ENCODE results near the gene WNT9B. TPM values are rescaled to one million over a fixed set of nuclear protein-coding genes. Genes with fewer than 3 reads are reported as not detected.

The WNT9B gene
- total RNA-seq, 1 experiment from 2014 or later, result not detected

DNA sequence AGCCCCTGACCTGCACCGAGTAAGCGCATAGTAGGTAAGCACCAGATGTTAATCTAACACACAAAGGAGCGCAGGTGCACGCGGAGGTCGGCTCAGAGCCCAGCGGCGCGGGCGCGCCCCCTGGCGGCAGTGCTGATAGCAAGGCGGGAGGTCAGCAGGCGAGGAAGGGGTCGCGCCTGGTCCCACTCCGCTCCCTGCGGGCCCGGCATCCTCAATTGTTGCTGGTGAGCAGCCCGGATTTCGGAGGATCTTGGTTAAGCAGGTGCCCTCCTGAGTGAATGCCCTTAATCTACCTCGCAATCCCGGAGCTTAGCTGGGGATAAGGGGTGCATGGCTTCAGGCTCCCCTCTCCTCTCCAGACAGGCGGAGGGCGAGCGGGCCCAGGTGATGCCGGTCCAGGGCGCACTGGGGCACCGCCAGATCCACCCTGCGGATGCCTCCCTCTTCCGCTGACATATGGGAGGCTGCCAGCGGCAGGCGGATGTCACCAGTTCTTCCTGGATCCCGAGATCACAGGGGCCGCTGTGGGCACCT lies 28.9 kb upstream of the WNT9B start:
- H3K4me3 ChIP-seq (ENCODE audit: low read depth, low read length), result no peak overlapping the region
- intact Hi-C loops (cut with micrococcal nuclease; ENCODE audit: unreplicated experiment), result no loop called here
- Mint-ChIP-seq H3K27ac (ENCODE audit: unreplicated experiment) (no peak overlapping the region), H3K27me3 (ENCODE audit: insufficient read depth, unreplicated experiment) (no peaks in the 10 kb centered on the region), H3K9me3 (ENCODE audit: unreplicated experiment) (no peaks in the 10 kb centered on the region), H3K4me3 (ENCODE audit: unreplicated experiment) (no peak overlapping the region), H3K36me3 (ENCODE audit: insufficient read depth, unreplicated experiment) (no peaks in the 10 kb centered on the region), H3K4me1 (ENCODE audit: low read depth, unreplicated experiment) (no peaks in the 10 kb centered on the region)
- peak in 1 of 2 experiments; percentile 50 for DNase-seq
- no peaks in the 10 kb centered on the region for H3K9me3 ChIP-seq
- ChIA-PET CTCF (no interaction called here), POLR2A (no interaction called here)
- peaks cover 8% of the 10 kb centered on the region; the same call in 1 of the 2 replicates for H3K4me1 ChIP-seq
- TF ChIP-seq, protein P1, sequence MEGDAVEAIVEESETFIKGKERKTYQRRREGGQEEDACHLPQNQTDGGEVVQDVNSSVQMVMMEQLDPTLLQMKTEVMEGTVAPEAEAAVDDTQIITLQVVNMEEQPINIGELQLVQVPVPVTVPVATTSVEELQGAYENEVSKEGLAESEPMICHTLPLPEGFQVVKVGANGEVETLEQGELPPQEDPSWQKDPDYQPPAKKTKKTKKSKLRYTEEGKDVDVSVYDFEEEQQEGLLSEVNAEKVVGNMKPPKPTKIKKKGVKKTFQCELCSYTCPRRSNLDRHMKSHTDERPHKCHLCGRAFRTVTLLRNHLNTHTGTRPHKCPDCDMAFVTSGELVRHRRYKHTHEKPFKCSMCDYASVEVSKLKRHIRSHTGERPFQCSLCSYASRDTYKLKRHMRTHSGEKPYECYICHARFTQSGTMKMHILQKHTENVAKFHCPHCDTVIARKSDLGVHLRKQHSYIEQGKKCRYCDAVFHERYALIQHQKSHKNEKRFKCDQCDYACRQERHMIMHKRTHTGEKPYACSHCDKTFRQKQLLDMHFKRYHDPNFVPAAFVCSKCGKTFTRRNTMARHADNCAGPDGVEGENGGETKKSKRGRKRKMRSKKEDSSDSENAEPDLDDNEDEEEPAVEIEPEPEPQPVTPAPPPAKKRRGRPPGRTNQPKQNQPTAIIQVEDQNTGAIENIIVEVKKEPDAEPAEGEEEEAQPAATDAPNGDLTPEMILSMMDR (IDR thresholded peaks at IDR 0.05; ENCODE audit: insufficient read depth in 1 of 2, low read depth in 1 of 2, low read length in 1 of 2, severe bottlenecking in 1 of 2, unreplicated experiment in 1 of 2), result peak; percentile 48 to 61
- BruUV-seq (replicated peaks), result no TSS peak
- H3K36me3 ChIP-seq (ENCODE audit: control insufficient read depth, insufficient read depth, low read length), result no peaks in the 10 kb centered on the region
- no peaks in the 10 kb centered on the region for H3K27me3 ChIP-seq (replicated peaks; ENCODE audit: control insufficient read depth, insufficient read depth, low read length)

DNA sequence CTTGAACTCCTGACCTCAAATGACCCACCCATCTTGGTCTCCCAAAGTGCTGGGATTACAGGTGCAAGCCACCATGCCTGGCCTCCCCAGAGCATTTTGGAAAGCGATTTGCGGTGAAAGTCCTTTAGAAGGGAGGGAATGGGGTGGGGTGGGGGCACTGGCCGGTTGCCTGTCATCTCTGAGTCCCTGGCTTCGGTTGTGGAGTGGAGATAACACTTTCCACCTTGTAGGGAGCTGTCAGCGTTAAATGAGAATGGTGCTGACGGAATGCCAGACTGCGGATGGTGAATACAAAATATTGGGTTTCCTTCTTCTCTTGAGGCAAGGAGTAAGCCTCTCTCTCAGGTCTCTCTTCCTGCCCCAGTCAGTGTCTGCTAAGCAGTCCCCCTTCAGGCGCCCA lies 27.7 kb upstream of the WNT9B start:
- BruUV-seq (replicated peaks), result no TSS peak
- Mint-ChIP-seq H3K9me3 (ENCODE audit: unreplicated experiment) (no peaks in the 10 kb centered on the region), H3K27ac (ENCODE audit: unreplicated experiment) (no peak overlapping the region), H3K4me1 (ENCODE audit: low read depth, unreplicated experiment) (no peaks in the 10 kb centered on the region), H3K27me3 (ENCODE audit: insufficient read depth, unreplicated experiment) (no peaks in the 10 kb centered on the region), H3K4me3 (ENCODE audit: unreplicated experiment) (no peak overlapping the region), H3K36me3 (ENCODE audit: insufficient read depth, unreplicated experiment) (no peaks in the 10 kb centered on the region)
- Histone ChIP-seq H3K36me3 (ENCODE audit: control insufficient read depth, insufficient read depth, low read length) (no peaks in the 10 kb centered on the region), H3K4me3 (ENCODE audit: low read depth, low read length) (no peak overlapping the region), H3K9me3 (no peaks in the 10 kb centered on the region), H3K27me3 (replicated peaks; ENCODE audit: control insufficient read depth, insufficient read depth, low read length) (no peaks in the 10 kb centered on the region), H3K4me1 (peaks cover 7% of the 10 kb centered on the region; the same call in 1 of the 2 replicates)
- TF ChIP-seq, protein P1 (IDR thresholded peaks at IDR 0.05; ENCODE audit: insufficient read depth in 1 of 2, low read depth in 1 of 2, low read length in 1 of 2, severe bottlenecking in 1 of 2, unreplicated experiment in 1 of 2), result no peak
- intact Hi-C loops (cut with micrococcal nuclease; ENCODE audit: unreplicated experiment), result no loop called here
- DNase-seq, result no peak
- ChIA-PET POLR2A (no interaction called here), CTCF (no interaction called here)

DNA sequence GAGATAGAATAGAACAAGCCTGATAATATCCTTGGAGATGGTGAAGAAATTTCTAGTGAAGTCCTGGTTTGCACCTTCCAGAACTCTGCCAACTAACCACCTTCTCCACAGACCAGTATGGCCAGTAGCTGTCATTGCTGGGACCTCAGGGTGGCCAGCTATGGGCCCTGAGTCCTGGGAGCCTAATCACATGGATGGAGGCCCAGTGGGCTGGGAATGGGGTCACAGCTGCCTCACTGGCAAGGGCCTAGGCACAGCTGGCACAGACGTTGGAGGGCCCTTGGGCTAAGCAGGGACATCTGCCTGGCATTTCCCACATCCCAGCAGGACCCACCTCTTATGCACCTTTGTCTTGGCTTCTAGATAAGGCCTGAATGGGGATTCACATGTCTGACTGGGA lies 25.3 kb upstream of the WNT9B start:
- Histone ChIP-seq H3K4me3 (ENCODE audit: low read depth, low read length) (no peak overlapping the region), H3K27me3 (replicated peaks; ENCODE audit: control insufficient read depth, insufficient read depth, low read length) (no peaks in the 10 kb centered on the region), H3K9me3 (no peaks in the 10 kb centered on the region), H3K36me3 (ENCODE audit: control insufficient read depth, insufficient read depth, low read length) (no peaks in the 10 kb centered on the region), H3K4me1 (0 out of 2 replicates have a peak, but pooled peaks cover 4% of the 10 kb centered on the region)
- Mint-ChIP-seq H3K4me1 (ENCODE audit: low read depth, unreplicated experiment) (no peaks in the 10 kb centered on the region), H3K27me3 (ENCODE audit: insufficient read depth, unreplicated experiment) (no peaks in the 10 kb centered on the region), H3K4me3 (ENCODE audit: unreplicated experiment) (no peak overlapping the region), H3K9me3 (ENCODE audit: unreplicated experiment) (no peaks in the 10 kb centered on the region), H3K27ac (ENCODE audit: unreplicated experiment) (no peak overlapping the region), H3K36me3 (ENCODE audit: insufficient read depth, unreplicated experiment) (no peaks in the 10 kb centered on the region)
- POLR2A ChIA-PET, result no interaction called here
- DNase-seq, result no peak
- TF ChIP-seq, protein P1 (IDR thresholded peaks at IDR 0.05; ENCODE audit: insufficient read depth in 1 of 2, low read depth in 1 of 2, low read length in 1 of 2, severe bottlenecking in 1 of 2, unreplicated experiment in 1 of 2), result no peak
- no TSS peak for BruUV-seq (replicated peaks)
- CTCF ChIA-PET, result interaction anchor here (2.5 kb wide), 1 partner anchor 9 kb away, joined by 8 read pairs; no protein-coding TSS in a partner anchor
- intact Hi-C loops (cut with micrococcal nuclease; ENCODE audit: unreplicated experiment), result no loop called here

All from Caco-2 (cell line).